ENCODE results near the gene DACT2.

DACT2 gene

DNA sequence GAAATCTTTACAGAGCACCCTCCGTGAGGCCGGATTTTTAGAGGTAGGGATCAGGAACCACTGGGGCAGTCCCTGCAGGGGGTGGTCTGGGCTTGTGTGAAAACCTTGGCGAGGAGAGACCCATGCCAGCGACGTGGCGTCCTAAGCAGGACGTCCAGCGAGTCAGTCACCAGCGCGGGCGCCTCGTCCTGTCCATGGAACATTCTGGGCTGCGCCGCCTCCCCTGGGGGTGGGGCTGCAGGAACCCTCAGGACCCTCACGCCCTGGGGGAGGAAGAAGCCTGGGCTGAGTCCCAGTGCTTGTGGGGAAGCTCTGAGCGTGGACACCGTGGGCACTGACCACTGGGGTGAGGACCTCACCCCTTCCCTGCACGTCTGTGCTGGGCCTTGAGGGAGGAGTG is 25.7 kb upstream of the DACT2 start:
- Histone ChIP-seq H3K36me3 (ENCODE audit: insufficient read depth, low read length) (no peaks in the 10 kb centered on the region), H3K4me1 (ENCODE audit: insufficient read depth, low read length) (no peaks in the 10 kb centered on the region), H3K9me3 (ENCODE audit: low read length) (no peaks in the 10 kb centered on the region), H3K27me3 (ENCODE audit: insufficient read depth, low read length) (no peaks in the 10 kb centered on the region), H3K4me3 (ENCODE audit: low read length) (no peak overlapping the region), H2AFZ (ENCODE audit: low read depth, low read length) (no peak overlapping the region)

DNA sequence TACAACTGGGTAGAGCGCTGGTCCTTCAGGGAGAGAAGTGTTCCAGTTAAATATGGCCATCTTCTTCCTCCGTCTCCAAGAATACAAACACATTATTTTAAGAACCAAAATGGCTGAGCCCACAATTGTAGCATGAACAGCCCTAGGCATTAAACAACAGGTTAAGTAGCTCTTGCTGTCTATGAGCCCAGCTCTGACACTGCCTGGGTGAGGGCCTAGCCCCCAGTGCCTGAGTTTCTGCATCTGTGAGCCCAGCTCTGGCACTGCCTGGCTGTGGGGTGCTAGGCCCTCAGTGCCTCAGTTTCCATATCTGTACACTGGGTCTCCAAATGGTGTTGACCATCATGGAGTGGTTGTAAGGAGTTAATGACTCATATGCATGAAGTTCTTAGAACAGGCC is 24.8 kb upstream of the DACT2 start:
- Histone ChIP-seq H3K27me3 (ENCODE audit: insufficient read depth, low read length) (no peaks in the 10 kb centered on the region), H3K4me3 (ENCODE audit: low read length) (no peak overlapping the region), H3K36me3 (ENCODE audit: insufficient read depth, low read length) (no peaks in the 10 kb centered on the region), H3K4me1 (ENCODE audit: insufficient read depth, low read length) (no peaks in the 10 kb centered on the region), H2AFZ (ENCODE audit: low read depth, low read length) (no peak overlapping the region), H3K9me3 (ENCODE audit: low read length) (no peaks in the 10 kb centered on the region)

DNA sequence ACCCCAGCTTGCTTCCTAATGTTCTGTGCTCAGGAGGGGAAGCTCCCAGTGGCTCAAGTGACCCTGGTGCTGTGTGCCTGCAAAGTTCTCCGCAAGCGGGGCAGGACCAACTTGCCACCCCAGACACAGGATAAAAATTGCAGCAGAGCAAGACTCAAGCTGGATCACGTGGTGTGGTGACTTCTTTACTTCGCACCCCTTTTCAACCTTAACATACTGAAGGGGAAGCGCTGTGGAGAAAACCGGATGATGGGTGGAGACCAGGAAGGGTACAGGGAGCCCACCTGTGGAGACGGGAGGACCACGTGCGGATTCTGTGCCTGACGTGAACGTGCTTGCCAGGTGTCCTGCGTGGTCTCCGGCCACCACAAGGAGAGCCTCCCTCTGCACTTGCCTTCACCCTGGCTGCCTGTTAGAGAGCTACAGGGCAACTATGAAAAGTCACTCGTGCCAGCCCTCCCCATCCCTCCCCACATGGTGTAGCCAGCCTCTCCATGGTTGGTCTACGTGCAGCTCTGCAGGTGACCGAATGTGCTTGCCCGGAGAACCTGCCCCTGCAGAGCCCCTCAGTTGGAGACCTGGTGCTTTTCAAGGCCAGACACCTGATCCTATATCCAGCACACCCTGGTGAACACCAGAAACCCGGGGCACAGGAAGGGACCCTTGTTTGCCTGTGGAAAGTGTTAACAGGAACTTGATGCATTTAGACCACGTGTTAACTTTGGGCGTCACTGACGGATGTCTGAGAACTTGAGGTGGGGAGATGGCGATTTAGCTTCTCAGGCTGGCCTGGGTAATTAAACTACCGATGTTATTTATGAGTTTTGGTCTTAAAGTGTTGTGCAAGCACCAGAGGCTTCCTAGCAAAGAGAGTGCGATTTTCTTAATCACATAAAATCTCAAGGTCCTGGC is 23.9 kb upstream of the DACT2 start:
- Histone ChIP-seq H3K4me1 (ENCODE audit: insufficient read depth, low read length) (no peaks in the 10 kb centered on the region), H3K4me3 (ENCODE audit: low read length) (no peak overlapping the region), H2AFZ (ENCODE audit: low read depth, low read length) (no peak overlapping the region), H3K36me3 (ENCODE audit: insufficient read depth, low read length) (no peaks in the 10 kb centered on the region), H3K27me3 (ENCODE audit: insufficient read depth, low read length) (no peaks in the 10 kb centered on the region), H3K9me3 (ENCODE audit: low read length) (no peaks in the 10 kb centered on the region)

DNA sequence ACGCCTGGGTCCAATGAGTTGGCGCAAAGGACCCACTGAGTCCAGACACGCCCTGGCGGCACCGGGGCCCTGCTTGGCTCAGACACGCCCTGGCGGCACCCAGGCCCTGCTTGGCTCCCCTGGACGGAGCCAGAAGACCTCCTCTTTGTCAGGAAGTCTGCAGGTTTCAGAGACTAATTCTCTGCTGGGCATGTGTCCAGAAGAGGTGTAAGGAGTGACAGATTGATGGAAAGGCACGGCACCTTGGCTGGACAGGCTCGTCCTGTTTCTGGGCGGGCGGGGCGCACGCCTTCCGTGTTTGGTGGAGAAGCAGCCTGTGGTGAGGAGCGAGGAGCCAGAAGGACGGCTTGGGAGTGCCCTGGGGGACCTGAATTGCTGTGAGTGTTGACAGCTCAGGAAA is 23.1 kb upstream of the DACT2 start:
- no peaks in the 10 kb centered on the region for H3K9me3 ChIP-seq (ENCODE audit: low read length)
- H3K27me3 ChIP-seq (ENCODE audit: insufficient read depth, low read length) = no peaks in the 10 kb centered on the region
- no peaks in the 10 kb centered on the region for H3K36me3 ChIP-seq (ENCODE audit: insufficient read depth, low read length)
- no peak overlapping the region for H3K4me3 ChIP-seq (ENCODE audit: low read length)
- no peak overlapping the region for H2AFZ ChIP-seq (ENCODE audit: low read depth, low read length)
- H3K4me1 ChIP-seq (ENCODE audit: insufficient read depth, low read length) = no peaks in the 10 kb centered on the region

DNA sequence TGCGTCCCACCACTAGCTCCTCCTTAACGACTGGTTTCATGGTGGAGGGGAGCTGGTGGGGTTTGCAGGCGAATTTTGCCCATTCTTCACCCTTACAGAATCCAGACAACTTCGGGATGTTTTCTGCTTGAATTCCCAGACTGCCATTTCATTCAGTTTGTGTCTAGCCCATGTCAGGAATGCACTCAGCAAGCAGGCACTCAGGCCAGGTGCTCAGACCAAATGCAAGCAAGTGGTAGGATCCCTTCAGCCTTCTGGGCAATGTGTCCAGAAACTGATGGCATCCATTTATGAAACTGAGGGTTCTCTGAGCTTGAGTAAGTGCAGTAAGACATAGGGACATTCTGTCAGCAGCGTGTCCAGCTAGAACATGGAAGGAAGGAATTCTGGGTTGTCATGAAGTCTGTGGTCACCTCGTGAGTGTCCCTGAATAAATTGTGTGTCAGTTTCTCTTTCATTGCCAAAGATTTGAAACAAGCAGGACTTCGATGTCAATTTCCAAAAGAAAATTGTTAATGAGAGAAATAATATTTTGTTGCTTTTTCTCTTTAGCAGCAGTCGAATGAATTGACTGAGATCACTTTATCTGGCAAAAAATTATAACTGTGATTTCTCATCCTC is 21.8 kb upstream of the DACT2 start:
- Histone ChIP-seq H3K4me3 (ENCODE audit: low read length) (no peak overlapping the region), H3K36me3 (ENCODE audit: insufficient read depth, low read length) (no peaks in the 10 kb centered on the region), H3K4me1 (ENCODE audit: insufficient read depth, low read length) (no peaks in the 10 kb centered on the region), H2AFZ (ENCODE audit: low read depth, low read length) (no peak overlapping the region), H3K27me3 (ENCODE audit: insufficient read depth, low read length) (no peaks in the 10 kb centered on the region), H3K9me3 (ENCODE audit: low read length) (no peaks in the 10 kb centered on the region)

DNA sequence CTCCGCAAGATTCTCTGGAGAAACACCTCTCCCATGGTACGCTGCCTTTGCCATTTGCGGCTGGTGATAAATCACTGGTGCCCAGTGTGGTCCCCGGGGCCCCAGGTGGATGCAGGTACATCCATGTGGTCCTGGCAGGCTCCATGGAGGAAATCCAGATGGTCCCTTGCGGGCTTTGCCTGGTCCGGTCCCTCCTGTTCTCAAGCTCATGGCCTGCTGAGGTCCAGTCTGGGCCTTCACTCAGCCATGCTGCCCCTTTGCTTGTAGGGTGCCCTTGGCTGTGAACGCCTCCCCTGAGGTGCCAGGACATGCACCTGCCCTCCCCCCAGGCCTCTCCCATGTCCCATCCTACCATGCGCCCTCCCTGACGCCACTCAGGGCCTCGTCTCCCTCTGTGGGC is 21.2 kb upstream of the DACT2 start:
- Histone ChIP-seq H3K4me1 (ENCODE audit: insufficient read depth, low read length) (no peaks in the 10 kb centered on the region), H3K9me3 (ENCODE audit: low read length) (no peaks in the 10 kb centered on the region), H3K27me3 (ENCODE audit: insufficient read depth, low read length) (no peaks in the 10 kb centered on the region), H3K36me3 (ENCODE audit: insufficient read depth, low read length) (no peaks in the 10 kb centered on the region), H3K4me3 (ENCODE audit: low read length) (no peak overlapping the region), H2AFZ (ENCODE audit: low read depth, low read length) (no peak overlapping the region)

DNA sequence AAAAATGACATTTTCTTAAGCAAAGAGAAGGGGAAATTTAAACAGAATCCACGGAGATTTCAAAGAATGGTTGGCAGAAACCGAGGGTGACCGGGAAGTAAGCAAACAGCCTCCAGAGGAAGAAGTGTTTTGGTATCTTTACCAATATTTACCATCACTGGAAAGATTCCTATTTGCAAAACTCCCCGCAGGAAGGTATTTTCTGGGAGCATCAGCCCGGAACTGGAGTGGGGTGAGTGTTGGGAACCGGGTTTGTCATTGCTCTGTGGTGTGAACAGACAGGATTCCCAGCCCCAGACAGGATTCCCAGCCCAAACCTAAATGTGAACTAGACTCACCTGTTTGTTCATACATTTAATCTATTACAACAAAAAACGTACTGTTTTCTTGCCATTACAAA is 19.2 kb upstream of the DACT2 start:
- H2AFZ ChIP-seq (ENCODE audit: low read depth, low read length) = no peak overlapping the region
- no peaks in the 10 kb centered on the region for H3K4me1 ChIP-seq (ENCODE audit: insufficient read depth, low read length)

DNA sequence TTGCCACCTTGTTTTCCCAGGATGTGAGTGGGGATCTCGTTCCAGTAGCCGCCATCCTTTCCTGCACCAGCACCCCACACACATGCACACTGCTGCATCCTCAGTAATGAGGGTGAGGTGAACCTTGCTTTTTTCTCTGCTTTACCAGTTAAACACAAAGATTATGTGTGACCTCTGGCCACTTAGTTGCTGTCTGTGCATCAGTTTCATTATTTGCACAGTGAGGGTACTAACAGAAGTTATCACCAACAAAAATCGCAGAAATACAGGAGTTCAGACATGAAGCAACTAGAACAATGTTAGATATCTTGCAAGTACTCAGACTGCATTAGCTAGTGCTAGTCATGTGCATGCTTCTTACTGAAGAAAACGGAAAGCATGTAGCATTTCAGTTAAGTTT is 17.4 kb upstream of the DACT2 start:
- no peaks in the 10 kb centered on the region for H3K9me3 ChIP-seq (ENCODE audit: low read length)
- no peak overlapping the region for H2AFZ ChIP-seq (ENCODE audit: low read depth, low read length)
- H3K36me3 ChIP-seq (ENCODE audit: insufficient read depth, low read length) = no peaks in the 10 kb centered on the region
- H3K4me1 ChIP-seq (ENCODE audit: insufficient read depth, low read length) = no peaks in the 10 kb centered on the region
- no peak overlapping the region for H3K4me3 ChIP-seq (ENCODE audit: low read length)
- H3K27me3 ChIP-seq (ENCODE audit: insufficient read depth, low read length) = no peaks in the 10 kb centered on the region

More for the DNA sequence above, 19.2 kb upstream of the DACT2 start:
- no peaks in the 10 kb centered on the region for H3K27me3 ChIP-seq (ENCODE audit: insufficient read depth, low read length)
- no peak overlapping the region for H3K4me3 ChIP-seq (ENCODE audit: low read length)
- H3K36me3 ChIP-seq (ENCODE audit: insufficient read depth, low read length) = no peaks in the 10 kb centered on the region
- H3K9me3 ChIP-seq (ENCODE audit: low read length) = no peaks in the 10 kb centered on the region

DNA sequence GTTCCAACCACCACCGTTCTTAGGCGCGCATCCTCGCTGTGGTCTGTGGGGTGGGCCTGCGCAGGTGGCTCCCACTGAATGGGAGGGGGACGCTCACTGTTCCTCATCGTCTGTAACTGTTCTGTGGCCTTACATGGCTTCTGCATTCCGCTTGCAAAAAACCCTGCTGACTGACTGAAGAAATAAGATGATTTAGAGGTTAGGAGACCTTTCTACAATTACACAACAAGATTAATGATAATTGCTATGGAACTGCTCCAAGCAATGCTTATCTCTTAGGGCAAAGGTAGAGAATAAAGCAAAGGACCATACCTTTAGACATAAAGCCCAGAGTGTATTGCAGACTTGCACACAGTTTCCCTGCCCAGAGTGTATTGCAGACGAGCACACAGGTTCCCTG is 14.4 kb upstream of the DACT2 start:
- H3K36me3 ChIP-seq (ENCODE audit: insufficient read depth, low read length) = no peaks in the 10 kb centered on the region
- H3K9me3 ChIP-seq (ENCODE audit: low read length) = no peaks in the 10 kb centered on the region
- no peak overlapping the region for H3K4me3 ChIP-seq (ENCODE audit: low read length)
- no peak overlapping the region for H2AFZ ChIP-seq (ENCODE audit: low read depth, low read length)
- no peaks in the 10 kb centered on the region for H3K27me3 ChIP-seq (ENCODE audit: insufficient read depth, low read length)
- H3K4me1 ChIP-seq (ENCODE audit: insufficient read depth, low read length) = no peaks in the 10 kb centered on the region

DNA sequence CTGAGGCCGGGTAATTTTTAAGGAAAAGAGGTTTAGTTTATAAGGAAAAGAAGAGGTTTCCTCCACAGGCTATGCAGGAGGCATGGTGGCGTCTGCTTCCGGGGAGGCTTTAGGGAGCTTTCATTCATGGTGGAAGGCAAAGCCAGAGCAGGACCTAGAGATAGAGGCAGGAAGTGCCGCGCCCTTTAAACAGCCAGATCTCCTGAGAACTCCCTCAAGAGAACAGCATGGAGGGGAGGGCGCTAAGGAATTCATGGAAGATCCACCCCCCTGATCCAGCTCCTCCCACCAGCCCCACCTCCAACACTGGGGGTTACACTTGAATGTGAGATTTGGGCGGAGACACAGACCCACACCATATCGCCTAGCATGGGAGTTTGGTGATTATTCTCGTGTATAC is 13.9 kb upstream of the DACT2 start:
- no peak overlapping the region for H2AFZ ChIP-seq (ENCODE audit: low read depth, low read length)
- no peaks in the 10 kb centered on the region for H3K9me3 ChIP-seq (ENCODE audit: low read length)
- H3K4me3 ChIP-seq (ENCODE audit: low read length) = no peak overlapping the region
- H3K27me3 ChIP-seq (ENCODE audit: insufficient read depth, low read length) = no peaks in the 10 kb centered on the region
- H3K4me1 ChIP-seq (ENCODE audit: insufficient read depth, low read length) = no peaks in the 10 kb centered on the region
- H3K36me3 ChIP-seq (ENCODE audit: insufficient read depth, low read length) = no peaks in the 10 kb centered on the region

DNA sequence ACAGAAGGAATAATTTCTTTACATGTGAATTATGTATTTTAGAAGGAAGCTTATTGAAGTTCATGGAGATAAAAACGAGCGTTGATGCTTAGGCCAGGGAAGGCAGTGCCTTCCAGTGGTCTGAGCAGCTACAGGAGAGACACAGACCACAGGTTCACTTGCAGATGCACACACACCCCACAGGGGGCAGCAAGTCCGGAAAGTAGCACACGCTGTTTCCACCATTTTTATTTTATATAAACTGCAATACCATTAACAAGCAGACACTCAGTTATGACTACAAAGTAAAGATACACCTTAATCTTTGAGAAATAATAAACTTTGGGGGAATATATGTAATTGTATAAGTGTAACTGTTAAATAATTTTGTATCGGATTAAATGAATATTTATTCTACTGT is 13.5 kb upstream of the DACT2 start:
- H3K4me3 ChIP-seq (ENCODE audit: low read length) = no peak overlapping the region
- no peaks in the 10 kb centered on the region for H3K9me3 ChIP-seq (ENCODE audit: low read length)
- H3K4me1 ChIP-seq (ENCODE audit: insufficient read depth, low read length) = no peaks in the 10 kb centered on the region
- H3K27me3 ChIP-seq (ENCODE audit: insufficient read depth, low read length) = no peaks in the 10 kb centered on the region
- H3K36me3 ChIP-seq (ENCODE audit: insufficient read depth, low read length) = no peaks in the 10 kb centered on the region
- H2AFZ ChIP-seq (ENCODE audit: low read depth, low read length) = no peak overlapping the region

DNA sequence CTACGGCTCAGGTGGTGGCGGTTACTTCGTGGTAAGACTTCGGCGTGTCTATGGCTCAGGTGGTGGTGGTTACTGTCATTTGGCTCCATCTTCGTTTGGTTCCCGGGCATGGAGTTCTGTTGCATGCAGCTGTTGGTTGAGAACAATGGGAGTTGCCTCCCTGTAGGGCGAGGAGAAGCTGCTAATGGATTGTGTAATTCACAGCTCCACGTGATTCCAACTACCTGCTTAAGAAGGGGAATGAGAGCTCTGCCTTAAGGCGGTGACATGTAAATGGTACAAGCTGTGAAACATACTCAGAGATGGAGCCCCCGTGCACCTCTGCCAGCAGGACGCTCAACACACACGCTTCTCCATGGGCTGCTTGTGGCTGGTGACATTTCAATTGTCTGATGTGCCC is 12.4 kb upstream of the DACT2 start:
- Histone ChIP-seq H2AFZ (ENCODE audit: low read depth, low read length) (no peak overlapping the region), H3K9me3 (ENCODE audit: low read length) (no peaks in the 10 kb centered on the region), H3K4me3 (ENCODE audit: low read length) (no peak overlapping the region), H3K4me1 (ENCODE audit: insufficient read depth, low read length) (peaks cover under 1% of the 10 kb centered on the region), H3K36me3 (ENCODE audit: insufficient read depth, low read length) (no peaks in the 10 kb centered on the region), H3K27me3 (ENCODE audit: insufficient read depth, low read length) (no peaks in the 10 kb centered on the region)

DNA sequence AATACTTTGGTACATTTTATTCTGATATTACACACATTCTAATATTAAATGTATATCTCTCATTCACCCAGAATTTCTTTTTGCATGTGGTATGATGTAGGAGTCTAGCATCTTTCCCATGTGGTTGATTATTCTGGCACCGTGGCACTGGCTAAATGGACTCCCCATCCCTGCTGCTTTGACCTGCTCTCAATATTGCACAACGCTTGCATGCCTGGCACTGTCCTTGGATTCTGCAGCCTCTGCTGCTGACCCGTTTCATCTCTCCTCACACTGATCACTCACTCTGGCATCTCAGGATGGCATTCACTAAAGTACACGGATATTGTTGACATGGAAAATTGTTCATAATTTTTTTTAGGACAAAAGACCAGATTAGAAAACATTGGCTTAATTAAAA is 11.5 kb upstream of the DACT2 start:
- H3K27me3 ChIP-seq (ENCODE audit: insufficient read depth, low read length) = no peaks in the 10 kb centered on the region

More for the DNA sequence above, 11.5 kb upstream of the DACT2 start:
- no peaks in the 10 kb centered on the region for H3K9me3 ChIP-seq (ENCODE audit: low read length)
- H3K4me1 ChIP-seq (ENCODE audit: insufficient read depth, low read length) = peaks cover 10% of the 10 kb centered on the region
- no peaks in the 10 kb centered on the region for H3K36me3 ChIP-seq (ENCODE audit: insufficient read depth, low read length)
- H2AFZ ChIP-seq (ENCODE audit: low read depth, low read length) = no peak overlapping the region
- no peak overlapping the region for H3K4me3 ChIP-seq (ENCODE audit: low read length)
